GM12864 (cell line): Measurements from ENCODE around the gene NECTIN4.

ENCODE experiments used
- DNase-seq: peaks from one replicate; pipeline ENCODE4 v3.0.0-alpha.2; 2011; ENCODE audit warnings: low read depth
- H3K4me3 ChIP-seq: 2 replicates; pipeline ENCODE4 v1.5.1; 2011; ENCODE audit warnings: mild to moderate bottlenecking, low read depth, low read length, control low read depth
- CTCF ChIP-seq: IDR thresholded peaks from 2 replicates; pipeline ENCODE4 v1.5.1; 2011; ENCODE audit warnings: low read depth, mild to moderate bottlenecking, moderate library complexity, low read length, control low read depth, inconsistent platforms; ENCODE audit errors: missing control alignments

NECTIN4 gene

GRCh38 chr1:161096015-161096414, 6.7 kb upstream of the NECTIN4 start:
- no peak for DNase-seq

GRCh38 chr1:161095230-161095629, 5.9 kb upstream of the NECTIN4 start:
- no peak overlapping the region for H3K4me3 ChIP-seq
- TF ChIP-seq CTCF = no peak
- DNase-seq = no peak

More at GRCh38 chr1:161096015-161096414, 6.7 kb upstream of the NECTIN4 start:
- H3K4me3 ChIP-seq = no peak overlapping the region
- no peak for TF ChIP-seq CTCF

- H3K4me3 ChIP-seq = no peak overlapping the region
- no peak for DNase-seq
- no peak for TF ChIP-seq CTCF
These were observed 5.1 kb upstream of the NECTIN4 start for GRCh38 chr1:161094481-161094880.

- no peak for TF ChIP-seq CTCF
These were observed 3.3 kb upstream of the NECTIN4 start for GRCh38 chr1:161092621-161093028.

GRCh38 chr1:161091796-161092507, 2.6 kb upstream of the NECTIN4 start:
- no peak for TF ChIP-seq CTCF
- H3K4me3 ChIP-seq = no peak overlapping the region
- DNase-seq = no peak

More at GRCh38 chr1:161092621-161093028, 3.3 kb upstream of the NECTIN4 start:
- no peak overlapping the region for H3K4me3 ChIP-seq
- no peak for DNase-seq

GRCh38 chr1:161091093-161091492, 1.7 kb upstream of the NECTIN4 start:
- DNase-seq = no peak
- no peak overlapping the region for H3K4me3 ChIP-seq
- no peak for TF ChIP-seq CTCF

- no peak overlapping the region for H3K4me3 ChIP-seq
- no peak for TF ChIP-seq CTCF
- no peak for DNase-seq
These were observed 1.3 kb upstream of the NECTIN4 start for GRCh38 chr1:161090617-161091016.
